Panc1 (cell line): Measurements from ENCODE around the gene IGSF22. TPM values are rescaled to one million over a fixed set of nuclear protein-coding genes. Genes with fewer than 3 reads are reported as not detected.

ENCODE experiments used
- ATAC-seq: fragments of 200-7000 bp; cut with Tn5 transposase; 2 replicates; pipeline ENCODE4 v1.9.1; 2020; ENCODE audit warnings: mild to moderate bottlenecking, moderate library complexity
- BruUV-seq: library from RNA; stranded (reverse); fragments of 400-500 nt; replicated peaks from 2 replicates; lab custom pipeline; 2021; lab: Mats Ljungman, UMichigan
- CTCF ChIA-PET: fragments of 300-600 bp; sonication (Branson Sonifier 250); formaldehyde crosslinking; loops from one replicate; lab custom pipeline; 2022; ENCODE audit warnings: antibody characterized with exemption; lab: Charles Lee
- POLR2A ChIA-PET: fragments of 300-600 bp; sonication (Branson Sonifier 250); formaldehyde crosslinking; loops from one replicate; lab custom pipeline; 2022; ENCODE audit warnings: antibody characterized with exemption; lab: Charles Lee
- DNase-seq: peaks from one replicate; pipeline ENCODE4 v3.0.0-alpha.2; 2010; ENCODE audit warnings: low read depth, low spot score
- H3K27ac ChIP-seq: 2 replicates; pipeline ENCODE4 v1.5.1; 2011; ENCODE audit warnings: mild to moderate bottlenecking, low read length, inconsistent platforms
- H3K27me3 ChIP-seq: fragments of 200-500 bp; sonication (Bioruptor generic); 2 replicates; pipeline ENCODE4 v1.6.0; 2014; ENCODE audit warnings: low read length, inconsistent platforms; ENCODE audit not compliant: control insufficient read depth, insufficient read depth
- H3K36me3 ChIP-seq: fragments of 200-500 bp; sonication (Bioruptor generic); 2 replicates; pipeline ENCODE4 v1.5.1; 2014; ENCODE audit warnings: inconsistent platforms, mild to moderate bottlenecking, low read length, moderate library complexity; ENCODE audit not compliant: control insufficient read depth, insufficient read depth
- H3K4me1 ChIP-seq: 2 replicates; pipeline ENCODE4 v1.5.1; 2011; ENCODE audit warnings: inconsistent platforms, mild to moderate bottlenecking, low read length, moderate library complexity; ENCODE audit not compliant: control insufficient read depth, insufficient read depth
- H3K4me3 ChIP-seq, 2 experiments: 2 replicates each; pipeline ENCODE4 v1.5.1; 2011 to 2012; ENCODE audit warnings: low read depth in 2 of 2, low read length in 2 of 2, mild to moderate bottlenecking in 2 of 2, inconsistent platforms in 1 of 2, moderate library complexity in 1 of 2
- H3K9me3 ChIP-seq: fragments of 200-500 bp; sonication (Bioruptor generic); 2 replicates; pipeline ENCODE4 v1.5.1; 2014; ENCODE audit warnings: low read depth, mild to moderate bottlenecking, inconsistent platforms, low read length, moderate library complexity; ENCODE audit not compliant: control insufficient read depth, insufficient read depth
- CTCF ChIP-seq: fragments of 450-650 bp; IDR thresholded peaks from 2 replicates; pipeline ENCODE4 v1.5.1; 2017; ENCODE audit warnings: mild to moderate bottlenecking
- POLR2AphosphoS5 ChIP-seq: IDR thresholded peaks from 2 replicates; pipeline ENCODE4 v1.6.1; 2012; ENCODE audit warnings: mild to moderate bottlenecking, low read depth, low read length, moderate library complexity
- REST ChIP-seq, 2 experiments: IDR thresholded peaks; 2 replicates each; pipeline ENCODE4 v1.6.1; 2011 to 2012; ENCODE audit warnings: low read depth in 2 of 2, control low read depth in 1 of 2, low read length in 1 of 2, mild to moderate bottlenecking in 1 of 2, moderate library complexity in 1 of 2; ENCODE audit not compliant: insufficient read depth in 1 of 2
- SIN3A ChIP-seq: IDR thresholded peaks from 2 replicates; pipeline ENCODE4 v1.6.1; 2012; ENCODE audit warnings: low read depth, mild to moderate bottlenecking, low read length, moderate library complexity, borderline replicate concordance; ENCODE audit not compliant: insufficient read depth
- TCF7L2 ChIP-seq: IDR thresholded peaks from 2 replicates; pipeline ENCODE4 v1.6.1; 2011; ENCODE audit warnings: mild to moderate bottlenecking, low read depth, low read length, inconsistent platforms
- in situ Hi-C: cut with HindIII; loops from 2 replicates; pipeline ENCODE4 v1.10.0; 2016; ENCODE audit warnings: low sequenced_read_pairs, low pct_unique_long_range_greater_than_20kb
- intact Hi-C: fragments of 100-400 bp; cut with micrococcal nuclease; formaldehyde crosslinking; loops from one replicate; pipeline ENCODE4 v1.10.0; 2022; ENCODE audit not compliant: unreplicated experiment
- total RNA-seq: library from RNA; stranded (reverse); gene quantifications from one replicate; pipeline ENCODE4 v1.2.1, GENCODE V29; 2021; ENCODE audit not compliant: unreplicated experiment

IGSF22 gene
- total RNA-seq, 1 experiment from 2014 or later: not detected

- in situ Hi-C loops: no loop called here
- no peak overlapping the region for H3K27ac ChIP-seq
- intact Hi-C loops: no loop called here
- ChIA-PET CTCF (interaction anchor here (2.5 kb wide), 1 partner anchor 21 kb away, joined by 7 read pairs; no protein-coding TSS in a partner anchor), POLR2A (interaction anchor here (0.6 kb wide), 1 partner anchor 10 kb away, joined by 5 read pairs; no protein-coding TSS in a partner anchor)
- no peaks in the 10 kb centered on the region for H3K4me1 ChIP-seq
- H3K9me3 ChIP-seq: no peaks in the 10 kb centered on the region
- TF ChIP-seq REST (IDR thresholded peaks at IDR 0.05; ENCODE audit: insufficient read depth in 1 of 2, low read depth in 2 of 2, low read length in 1 of 2) (no peak), SIN3A (no peak), TCF7L2 (no peak), POLR2AphosphoS5 (no peak), CTCF (no peak)
- no peak overlapping the region for H3K4me3 ChIP-seq
- H3K27me3 ChIP-seq: no peaks in the 10 kb centered on the region
- H3K36me3 ChIP-seq: no peaks in the 10 kb centered on the region
- DNase-seq (no peak), ATAC-seq (no peak)
- no TSS peak for BruUV-seq
These were observed 18.0 kb upstream of the IGSF22 start for GRCh38 chr11:18743900-18744514.

- Histone ChIP-seq H3K27ac (no peak overlapping the region), H3K36me3 (no peaks in the 10 kb centered on the region), H3K4me1 (no peaks in the 10 kb centered on the region), H3K4me3 (no peak overlapping the region), H3K9me3 (no peaks in the 10 kb centered on the region), H3K27me3 (no peaks in the 10 kb centered on the region)
- DNase-seq (no peak), ATAC-seq (no peak)
- intact Hi-C loops: no loop called here
- TF ChIP-seq CTCF (no peak), POLR2AphosphoS5 (no peak), SIN3A (no peak), REST (IDR thresholded peaks at IDR 0.05; ENCODE audit: insufficient read depth in 1 of 2, low read depth in 2 of 2, low read length in 1 of 2) (no peak), TCF7L2 (no peak)
- ChIA-PET CTCF (interaction anchor here (2.5 kb wide), 1 partner anchor 21 kb away, joined by 7 read pairs; no protein-coding TSS in a partner anchor), POLR2A (no interaction called here)
- in situ Hi-C loops: no loop called here
- BruUV-seq: no TSS peak
These were observed 17.4 kb upstream of the IGSF22 start for GRCh38 chr11:18743365-18743764.
